ENCODE measurements around the gene NUCB1. TPM values are rescaled to one million over a fixed set of nuclear protein-coding genes. Genes with fewer than 3 reads are reported as not detected.

NUCB1 gene
- total and polyA plus RNA-seq, 2 donors (not counting 3 experiments of a cell fraction or from before 2014, with no cell fraction given): 194 to 231 TPM

GRCh38 chr19:48872884-48873475 is 27.1 kb upstream of the NUCB1 start:
- FAIRE-seq (peak; percentile 93), DNase-seq (ENCODE audit: low read depth, low spot score) (peak; percentile 96)
- intact Hi-C loops (cut with micrococcal nuclease): loop anchor here (1.0 to 2.0 kb wide), 5 partner anchors 28 to 120 kb away; partner anchors contain the start of genes BCAT2, FTL, GYS1 and NUCB1
- Histone ChIP-seq H3K9me3 (replicated peaks; ENCODE audit: control insufficient read depth, insufficient read depth, low read length) (no peaks in the 10 kb centered on the region), H3K4me3 (replicated peaks in 1 of 3; ENCODE audit: insufficient read depth in 1 of 3, low read depth in 1 of 3, low read length in 3 of 3) (peak overlapping the region; percentile 93 to 100 (median 100)), H3K79me2 (ENCODE audit: control insufficient read depth, insufficient read depth, low read length) (peaks cover 40% of the 10 kb centered on the region), H3K36me3 (ENCODE audit: control insufficient read depth in 2 of 2, extremely low read depth in 1 of 2, insufficient read depth in 2 of 2, low read length in 2 of 2) (peaks cover 15 to 20% of the 10 kb centered on the region in 2 experiments), H3K27ac (ENCODE audit: insufficient read depth, low read depth, low read length) (peak overlapping the region; percentile 100), H3K4me1 (ENCODE audit: control insufficient read depth, extremely low read depth, insufficient read depth, low read length) (peaks cover 25% of the 10 kb centered on the region), H3K4me2 (ENCODE audit: insufficient read depth, low read length) (peak overlapping the region; percentile 94), H3K27me3 (ENCODE audit: control insufficient read depth in 2 of 2, insufficient read depth in 2 of 2, low read length in 2 of 2) (no peaks in the 10 kb centered on the region), H3K9me1 (replicated peaks; ENCODE audit: control insufficient read depth, extremely low read depth, insufficient read depth, low read length) (no peaks in the 10 kb centered on the region), H2AFZ (ENCODE audit: low read depth, low read length) (no peak overlapping the region), H3K9ac (replicated peaks; ENCODE audit: extremely low read depth, insufficient read depth, low read length) (peak overlapping the region; percentile 100), H4K20me1 (replicated peaks; ENCODE audit: control insufficient read depth, extremely low read depth, insufficient read depth, low read length) (no peaks in the 10 kb centered on the region)
- TF ChIP-seq, protein P1, sequence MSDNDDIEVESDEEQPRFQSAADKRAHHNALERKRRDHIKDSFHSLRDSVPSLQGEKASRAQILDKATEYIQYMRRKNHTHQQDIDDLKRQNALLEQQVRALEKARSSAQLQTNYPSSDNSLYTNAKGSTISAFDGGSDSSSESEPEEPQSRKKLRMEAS (IDR thresholded peaks at IDR 0.05; ENCODE audit: insufficient read depth, insufficient read length): no peak
- peak; percentile 62 for TF ChIP-seq POLR2A (IDR thresholded peaks at IDR 0.05; ENCODE audit: low read depth, low read length)
- TF ChIP-seq JUN (IDR thresholded peaks at IDR 0.05; ENCODE audit: borderline replicate concordance, insufficient read depth, insufficient read length, low read depth): peak; percentile 98
- TF ChIP-seq EZH2 (IDR thresholded peaks at IDR 0.05; ENCODE audit: borderline replicate concordance, low read depth, low read length, severe bottlenecking): no peak
- peak; percentile 59 for TF ChIP-seq GATA2 (IDR thresholded peaks at IDR 0.05; ENCODE audit: insufficient read depth, insufficient read length, low read depth, low read length)
- TF ChIP-seq, protein P2, sequence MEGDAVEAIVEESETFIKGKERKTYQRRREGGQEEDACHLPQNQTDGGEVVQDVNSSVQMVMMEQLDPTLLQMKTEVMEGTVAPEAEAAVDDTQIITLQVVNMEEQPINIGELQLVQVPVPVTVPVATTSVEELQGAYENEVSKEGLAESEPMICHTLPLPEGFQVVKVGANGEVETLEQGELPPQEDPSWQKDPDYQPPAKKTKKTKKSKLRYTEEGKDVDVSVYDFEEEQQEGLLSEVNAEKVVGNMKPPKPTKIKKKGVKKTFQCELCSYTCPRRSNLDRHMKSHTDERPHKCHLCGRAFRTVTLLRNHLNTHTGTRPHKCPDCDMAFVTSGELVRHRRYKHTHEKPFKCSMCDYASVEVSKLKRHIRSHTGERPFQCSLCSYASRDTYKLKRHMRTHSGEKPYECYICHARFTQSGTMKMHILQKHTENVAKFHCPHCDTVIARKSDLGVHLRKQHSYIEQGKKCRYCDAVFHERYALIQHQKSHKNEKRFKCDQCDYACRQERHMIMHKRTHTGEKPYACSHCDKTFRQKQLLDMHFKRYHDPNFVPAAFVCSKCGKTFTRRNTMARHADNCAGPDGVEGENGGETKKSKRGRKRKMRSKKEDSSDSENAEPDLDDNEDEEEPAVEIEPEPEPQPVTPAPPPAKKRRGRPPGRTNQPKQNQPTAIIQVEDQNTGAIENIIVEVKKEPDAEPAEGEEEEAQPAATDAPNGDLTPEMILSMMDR (IDR thresholded peaks at IDR 0.05; ENCODE audit: extremely low read depth in 1 of 2, insufficient read depth in 1 of 2, low read depth in 1 of 2, low read length in 2 of 2): no peak
- peak; percentile 92 for TF ChIP-seq FOS (IDR thresholded peaks at IDR 0.05; ENCODE audit: borderline replicate concordance, insufficient read depth, low read length)
- TF ChIP-seq POLR2AphosphoS5 (IDR thresholded peaks at IDR 0.05; ENCODE audit: insufficient read depth, low read depth, low read length): peak; percentile 89
- no peak for TF ChIP-seq MYC (IDR thresholded peaks at IDR 0.05; ENCODE audit: low read depth, low read length)
- dilution Hi-C loops (cut with MboI; ENCODE audit: extremely low pct_ligation_motif_present, low sequenced_read_pairs): no loop called here
- POLR2A ChIA-PET: interaction anchor here (0.6 to 2.3 kb wide), 7 partner anchors 28 to 120 kb away, joined by 4 to 13 read pairs (median 7); partner anchors contain the start of genes GYS1, HSD17B14, NUCB1 and RUVBL2
- BruUV-seq (replicated peaks): no TSS peak
- CTCF ChIA-PET: interaction anchor here (1.1 to 6.0 kb wide), 6 partner anchors 27 to 120 kb away, joined by 3 to 45 read pairs (median 9); partner anchors contain the start of genes GYS1, NUCB1 and RUVBL2

Data from endothelial cell of umbilical vein (primary cell).